GM21737 (cell line): ENCODE data around the gene SF3A2.

Experiments
- ATAC-seq: cut with Tn5 transposase; IDR thresholded peaks from one replicate; pipeline ENCODE4 v1.9.1; 2021; ENCODE audit warnings: mild to moderate bottlenecking, moderate library complexity; ENCODE audit not compliant: unreplicated experiment

Gene SF3A2

GRCh38 chr19:2288338-2288817, 51.8 kb downstream of the SF3A2 start:
- ATAC-seq, result no peak

GRCh38 chr19:2288818-2289713, 52.4 kb downstream of the SF3A2 start:
- ATAC-seq, result no peak

DNA sequence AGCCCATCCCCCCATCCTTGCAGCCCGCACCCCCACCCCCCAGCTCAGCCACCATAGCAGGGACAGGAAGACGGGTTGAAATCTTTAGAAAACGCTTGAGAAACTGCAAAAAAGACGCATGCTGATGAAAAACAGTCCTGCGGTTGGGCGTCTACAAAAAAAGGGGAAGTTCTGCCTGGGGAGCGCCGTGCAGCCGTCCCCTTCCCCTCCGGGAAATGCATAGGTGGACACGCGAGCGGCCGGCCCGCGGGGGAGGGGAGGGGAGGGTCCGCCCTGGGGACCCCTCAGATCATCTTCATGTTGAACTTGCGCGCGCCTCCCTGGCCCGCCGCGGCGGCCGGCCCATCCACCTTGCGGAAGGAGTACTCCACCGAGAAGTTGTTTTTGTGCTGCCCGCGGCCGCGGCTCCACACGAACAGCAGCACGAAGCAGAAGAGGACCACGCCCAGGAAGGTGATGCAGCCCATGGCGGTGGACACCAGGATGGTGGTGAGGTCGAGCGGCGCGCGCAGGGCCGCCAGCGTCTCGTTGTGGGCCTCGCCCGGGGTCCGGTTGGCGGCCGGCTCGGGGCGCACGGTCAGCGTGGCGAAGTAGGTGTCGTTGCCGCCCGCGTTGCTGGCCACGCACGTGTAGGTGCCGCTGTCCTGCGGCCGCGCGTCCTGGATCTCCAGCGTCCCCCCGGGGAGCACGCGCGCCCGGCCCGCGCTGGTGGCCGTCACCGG, 53.3 kb downstream of the SF3A2 start:
- ATAC-seq, result no peak

- no peak for ATAC-seq
Observed at GRCh38 chr19:2290441-2291184, 54.0 kb downstream of the SF3A2 start.

- no peak for ATAC-seq
Observed at GRCh38 chr19:2291185-2291751, 54.6 kb downstream of the SF3A2 start.

DNA sequence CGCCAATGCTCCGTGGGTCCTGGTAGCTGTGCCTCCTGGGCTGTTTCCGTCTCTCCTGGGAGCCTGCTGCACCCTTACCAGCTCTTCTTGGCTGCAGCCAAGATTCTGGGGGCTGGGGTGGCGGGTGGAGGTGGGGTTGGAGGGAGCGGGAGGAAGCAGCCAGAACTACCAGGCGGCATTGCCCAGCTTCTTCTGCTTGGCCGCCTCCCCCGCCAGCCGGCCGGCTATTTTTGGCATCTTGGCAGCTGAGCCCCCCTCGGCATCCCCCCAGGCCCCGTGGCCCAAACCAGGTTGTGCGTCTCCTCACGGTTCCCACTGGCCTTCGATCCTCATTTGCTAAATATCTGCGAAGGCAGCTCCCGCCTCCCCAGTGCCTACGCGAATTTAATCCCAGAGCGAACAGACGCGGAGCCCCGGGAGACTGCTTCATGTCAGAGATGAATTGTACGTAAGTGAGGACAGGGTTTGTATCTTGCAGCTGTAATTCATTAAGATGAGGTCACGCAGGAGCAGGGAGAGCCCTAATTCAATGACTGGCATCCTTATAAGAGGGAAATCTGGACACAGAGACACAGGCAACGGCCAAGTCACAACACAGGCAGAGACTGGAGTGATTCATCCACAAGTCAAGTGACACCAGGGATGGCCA, 58.2 kb downstream of the SF3A2 start:
- no peak for ATAC-seq

- ATAC-seq, result no peak
Observed at GRCh38 chr19:2296141-2296540, 59.5 kb downstream of the SF3A2 start.
